GM23248 (cell line): ENCODE results near the gene VWA8.

Experiments
- EZH2 ChIP-seq: fragments of 200-600 bp; sonication (generic); IDR thresholded peaks from 2 replicates; pipeline ENCODE4 v1.6.1; 2018; ENCODE audit warnings: antibody characterized with exemption, mild to moderate bottlenecking; ENCODE audit not compliant: insufficient read depth, poor library complexity, severe bottlenecking
- EZH2phosphoT487 ChIP-seq: fragments of 200-600 bp; sonication (generic); IDR thresholded peaks from 2 replicates; pipeline ENCODE4 v1.6.1; 2018; ENCODE audit warnings: antibody characterized with exemption, moderate library complexity, mild to moderate bottlenecking, low read depth; ENCODE audit not compliant: insufficient read depth

DNA sequence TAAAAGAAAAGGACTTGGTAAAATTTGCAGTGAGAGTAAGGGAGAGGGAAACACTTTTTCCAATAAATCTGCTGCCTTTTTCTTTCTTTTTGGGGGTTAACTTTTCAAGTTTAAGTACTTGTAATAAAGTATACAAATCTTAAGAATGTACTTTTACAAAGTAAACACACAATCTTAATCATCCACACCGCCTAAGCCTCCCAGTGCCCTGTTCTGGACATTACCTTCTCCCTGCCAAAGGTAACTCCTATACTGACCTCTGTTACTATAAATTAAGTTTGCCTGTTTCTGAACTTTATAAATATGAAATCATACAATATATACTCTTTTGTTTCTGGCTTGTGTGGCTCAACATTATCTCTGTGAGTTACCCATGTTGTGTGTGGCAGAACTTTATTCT is 365.6 kb downstream of the VWA8 start:
- TF ChIP-seq EZH2 = no peak
- no peak for TF ChIP-seq EZH2phosphoT487
